Measurements from ENCODE around the gene RIMKLA.

Gene RIMKLA

GRCh38 chr1:42449256-42449655, 68.7 kb downstream of the RIMKLA start:
- no peak for DNase-seq (ENCODE audit: extremely low read depth, low read depth)
- TF ChIP-seq CTCF (IDR thresholded peaks at IDR 0.05; ENCODE audit: low read depth, low read length): no peak

DNA sequence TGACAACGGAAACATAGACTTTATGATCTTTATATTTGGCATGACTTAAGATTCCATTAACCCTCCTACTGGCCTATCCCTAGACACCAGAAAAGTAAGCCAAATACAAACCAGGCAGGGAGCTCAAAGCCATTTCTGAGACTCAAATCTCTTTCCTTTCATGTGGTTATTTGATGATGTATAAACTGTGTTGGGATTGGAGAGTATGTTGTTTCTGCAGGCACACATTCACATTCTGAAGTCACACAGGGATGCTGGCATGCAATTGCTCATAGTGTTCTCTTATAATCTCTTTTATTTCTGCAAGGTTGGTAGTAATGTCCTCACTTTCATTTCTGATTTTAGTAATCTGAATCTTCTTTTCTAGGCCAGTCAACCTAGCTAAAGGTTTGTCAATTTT, 69.5 kb downstream of the RIMKLA start:
- TF ChIP-seq CTCF (IDR thresholded peaks at IDR 0.05; ENCODE audit: low read depth, low read length): no peak
- DNase-seq (ENCODE audit: extremely low read depth, low read depth): no peak

GRCh38 chr1:42453386-42453785, 72.8 kb downstream of the RIMKLA start:
- DNase-seq (ENCODE audit: extremely low read depth, low read depth): no peak
- no peak for TF ChIP-seq CTCF (IDR thresholded peaks at IDR 0.05; ENCODE audit: low read depth, low read length)

- TF ChIP-seq CTCF (IDR thresholded peaks at IDR 0.05; ENCODE audit: low read depth, low read length): no peak
- no peak for DNase-seq (ENCODE audit: extremely low read depth, low read depth)
Observed at GRCh38 chr1:42454403-42454802, 73.8 kb downstream of the RIMKLA start.

- no peak for TF ChIP-seq CTCF (IDR thresholded peaks at IDR 0.05; ENCODE audit: low read depth, low read length)
- peak; percentile 60 for DNase-seq (ENCODE audit: extremely low read depth, low read depth)
Observed at GRCh38 chr1:42456010-42456753, 75.6 kb downstream of the RIMKLA start, which contains the start of the genes PPCS and ZMYND12. PPCS (plus strand) TSS chr1:42456543; CDS start chr1:42456566, 23 bp downstream. ZMYND12 (minus strand) TSS chr1:42456022; CDS start chr1:42455997, 25 bp downstream.

- DNase-seq (ENCODE audit: extremely low read depth, low read depth): no peak
- no peak for TF ChIP-seq CTCF (IDR thresholded peaks at IDR 0.05; ENCODE audit: low read depth, low read length)
Observed at GRCh38 chr1:42456754-42457089, 76.1 kb downstream of the RIMKLA start.

DNA sequence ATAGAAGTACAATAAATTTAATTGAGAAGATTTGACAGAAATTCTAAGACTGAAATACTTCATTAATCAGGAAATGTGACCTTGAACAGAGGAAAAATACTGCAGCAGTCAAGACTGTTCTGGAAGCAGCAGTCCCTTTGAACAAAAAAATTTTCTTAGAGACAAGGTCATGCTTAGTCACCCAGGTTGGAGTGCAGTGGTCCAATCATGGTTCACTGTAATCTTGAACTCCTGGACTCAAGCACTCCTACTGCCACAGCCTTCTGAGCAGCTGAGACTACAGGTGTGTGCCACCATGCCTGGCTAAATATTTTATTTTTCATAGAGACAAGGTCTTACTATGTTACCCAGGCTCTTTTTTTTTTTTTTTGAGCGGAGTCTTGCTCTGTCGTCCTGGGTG, 80.6 kb downstream of the RIMKLA start:
- no peak for TF ChIP-seq CTCF (IDR thresholded peaks at IDR 0.05; ENCODE audit: low read depth, low read length)
- no peak for DNase-seq (ENCODE audit: extremely low read depth, low read depth)
